Left lung (tissue), 10 donors: Measurements from ENCODE around the gene RASSF8. TPM values are rescaled to one million over a fixed set of nuclear protein-coding genes. Genes with fewer than 3 reads are reported as not detected.

ENCODE experiments used
- ATAC-seq: fragments of 200-7000 bp; cut with Tn5 transposase; one replicate; pipeline ENCODE4 v1.9.1; 2020; ENCODE audit warnings: moderate library complexity
- DNase-seq, 4 donors: peaks; one replicate each; pipeline ENCODE4 v3.0.0-alpha.2; 2013 to 2020
- H3K27ac ChIP-seq, 2 donors: fragments of 200-600 bp; sonication (generic) in 1 of 2; one replicate each; pipeline versions ENCODE4 v1.5.0 to v1.8.0; 2020 to 2021
- H3K27me3 ChIP-seq, 2 donors: fragments of 200-600 bp; sonication (generic) in 1 of 2; one replicate each; pipeline versions ENCODE4 v1.5.0 to v1.8.0; 2020 to 2021
- H3K36me3 ChIP-seq, 2 donors: fragments of 200-600 bp; sonication (generic) in 1 of 2; one replicate each; pipeline versions ENCODE4 v1.5.0 to v1.8.0; 2020 to 2021
- H3K4me1 ChIP-seq, 2 donors: fragments of 200-600 bp; one replicate each; pipeline ENCODE4 v1.8.0; 2021
- H3K4me3 ChIP-seq, 2 donors: fragments of 200-600 bp; sonication (generic) in 1 of 2; one replicate each; pipeline versions ENCODE4 v1.5.0 to v1.8.0; 2020 to 2021; ENCODE audit warnings: mild to moderate bottlenecking in 1 of 2
- H3K9me3 ChIP-seq, 2 donors: fragments of 200-600 bp; sonication (generic) in 1 of 2; one replicate each; pipeline versions ENCODE4 v1.5.0 to v1.8.0; 2020 to 2021
- CTCF ChIP-seq, 2 donors: fragments of 200-600 bp; sonication (generic) in 1 of 2; IDR thresholded peaks; one replicate each; pipeline versions ENCODE4 v1.5.0 to v1.8.0; 2021; ENCODE audit warnings: antibody characterized with exemption in 2 of 2
- intact Hi-C, 2 donors: fragments of 100-400 bp; cut with DNase I; formaldehyde crosslinking; loops; one replicate each; pipeline versions ENCODE4 v1.11.2 to v1.14.2; 2022
- polyA plus RNA-seq, 6 donors: library from polyadenylated mRNA; unstranded; fragments of 120-200 nt; gene quantifications; one replicate each; pipeline ENCODE4 v1.2.1, GENCODE V29; 2013; ENCODE audit not compliant: insufficient read length in 6 of 6
- total RNA-seq, 2 donors: library from RNA; stranded (reverse); fragmentation: NEBNext Ultra II Directional; extraction: Animal tissue kit (Norgen Biotek cat#: 25700); gene quantifications; one replicate each; pipeline ENCODE4 v1.2.1, GENCODE V29; 2021
- donor health status: DM: no; HTN: yes; CAD: no.
- donor health status: DM: no; HTN: no; CAD: no.

Gene RASSF8
- total and polyA plus RNA-seq, 8 donors, result 32.5 to 45.3 (median 37.1) TPM

DNA sequence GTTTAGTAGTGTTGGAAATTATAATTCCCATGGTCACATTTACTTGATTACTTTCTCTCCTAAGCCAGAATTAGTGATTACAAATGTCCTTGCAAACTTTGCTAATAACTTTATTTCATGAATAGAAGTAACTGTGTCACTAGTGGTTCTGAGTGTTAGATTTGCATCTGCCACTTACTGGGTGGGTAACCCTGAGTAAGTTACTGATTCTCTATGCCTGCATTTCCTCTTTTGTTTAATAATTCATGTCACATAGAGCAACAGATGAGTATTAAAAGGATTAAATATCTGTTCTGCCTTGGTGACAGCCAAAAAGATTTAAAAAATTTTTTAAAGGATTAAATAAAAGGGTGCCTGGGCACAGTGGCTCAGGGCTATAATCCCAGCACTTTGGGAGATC lies 87.7 kb downstream of the RASSF8 start:
- intact Hi-C loops, result no loop called here
- no peak for DNase-seq
- no peaks in the 10 kb centered on the region for H3K27me3 ChIP-seq

DNA sequence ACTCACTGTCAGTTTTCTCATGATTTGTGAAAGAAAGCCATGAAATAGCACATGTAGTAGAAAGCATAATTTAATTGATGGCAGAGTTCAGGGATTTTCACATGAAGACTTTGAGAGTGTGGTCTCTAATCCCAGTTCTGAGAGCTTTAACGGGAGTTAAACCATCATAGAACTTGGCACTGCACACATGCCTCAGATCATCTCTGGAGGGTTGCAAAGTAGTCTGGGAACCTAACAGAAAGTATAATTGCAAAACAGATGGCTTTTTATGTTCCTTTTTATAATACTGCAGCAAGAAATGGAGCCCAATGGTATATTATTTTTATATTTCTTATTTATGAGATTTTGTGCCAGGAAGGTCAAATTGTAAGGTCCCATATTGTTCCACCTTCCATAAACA lies 88.4 kb downstream of the RASSF8 start:
- ATAC-seq (no peak), DNase-seq (no peak)
- no peaks in the 10 kb centered on the region for H3K36me3 ChIP-seq
- no peaks in the 10 kb centered on the region for H3K27me3 ChIP-seq
- no peak overlapping the region for H3K27ac ChIP-seq
- H3K4me3 ChIP-seq, result no peak overlapping the region
- intact Hi-C loops, result no loop called here
- H3K9me3 ChIP-seq, result no peaks in the 10 kb centered on the region
- TF ChIP-seq CTCF (IDR thresholded peaks at IDR 0.05), result no peak
- no peaks in the 10 kb centered on the region for H3K4me1 ChIP-seq

More for the DNA sequence above, 87.7 kb downstream of the RASSF8 start:
- no peak overlapping the region for H3K4me3 ChIP-seq
- no peak for ATAC-seq
- H3K4me1 ChIP-seq, result no peaks in the 10 kb centered on the region
- no peak for TF ChIP-seq CTCF (IDR thresholded peaks at IDR 0.05)
- no peaks in the 10 kb centered on the region for H3K9me3 ChIP-seq
- no peaks in the 10 kb centered on the region for H3K36me3 ChIP-seq
- H3K27ac ChIP-seq, result no peak overlapping the region

DNA sequence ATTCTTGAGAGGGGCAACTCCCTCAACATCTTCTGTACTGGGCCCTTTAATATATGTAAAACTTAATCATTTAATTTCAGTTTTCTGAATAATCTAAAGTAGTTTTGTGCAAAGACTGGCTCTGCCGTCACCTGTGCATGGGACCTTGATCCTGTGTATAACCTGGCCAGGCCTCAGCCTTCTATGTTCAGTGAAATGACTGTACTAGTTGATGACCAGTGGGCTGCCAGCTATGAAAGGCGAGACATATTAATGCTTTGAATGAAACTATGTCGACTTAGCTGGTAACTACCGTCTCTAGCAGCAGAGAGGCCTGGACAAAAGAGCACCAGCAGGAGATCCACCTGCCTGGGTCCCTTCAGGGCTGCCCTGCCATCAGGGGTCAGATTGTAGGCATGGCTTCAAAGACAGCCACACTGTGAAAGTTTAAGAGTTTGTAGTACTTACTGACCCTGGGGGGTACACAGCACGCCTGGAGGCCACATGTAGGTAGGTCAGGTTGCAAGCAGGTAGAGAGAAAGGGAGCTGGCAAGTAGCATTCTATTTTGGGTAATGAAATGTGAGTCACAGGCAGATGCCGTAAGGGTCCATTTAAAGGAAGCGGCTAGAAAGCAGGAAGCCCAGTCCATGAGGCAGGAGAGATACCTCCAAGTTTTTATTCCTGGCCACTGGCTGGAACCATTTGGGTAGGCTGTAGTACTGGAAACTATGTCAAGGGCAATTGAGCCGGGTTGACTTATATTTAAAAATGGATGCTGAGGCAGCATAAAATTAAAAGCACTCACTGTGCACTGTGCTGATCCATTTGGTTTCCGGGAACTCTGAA lies 89.1 kb downstream of the RASSF8 start:
- no peak for DNase-seq
- TF ChIP-seq CTCF (IDR thresholded peaks at IDR 0.05), result no peak
- Histone ChIP-seq H3K4me3 (no peak overlapping the region), H3K27ac (no peak overlapping the region), H3K4me1 (no peaks in the 10 kb centered on the region), H3K36me3 (no peaks in the 10 kb centered on the region), H3K27me3 (no peaks in the 10 kb centered on the region), H3K9me3 (no peaks in the 10 kb centered on the region)
- intact Hi-C loops, result no loop called here
- ATAC-seq, result no peak

- DNase-seq (no peak), ATAC-seq (no peak)
- Histone ChIP-seq H3K4me3 (no peak overlapping the region), H3K36me3 (no peaks in the 10 kb centered on the region), H3K4me1 (no peaks in the 10 kb centered on the region), H3K27ac (no peak overlapping the region), H3K9me3 (no peaks in the 10 kb centered on the region), H3K27me3 (no peaks in the 10 kb centered on the region)
- TF ChIP-seq CTCF (IDR thresholded peaks at IDR 0.05), result no peak
- intact Hi-C loops, result no loop called here
Observed at GRCh38 chr12:26052652-26053051, 94.2 kb downstream of the RASSF8 start.

DNA sequence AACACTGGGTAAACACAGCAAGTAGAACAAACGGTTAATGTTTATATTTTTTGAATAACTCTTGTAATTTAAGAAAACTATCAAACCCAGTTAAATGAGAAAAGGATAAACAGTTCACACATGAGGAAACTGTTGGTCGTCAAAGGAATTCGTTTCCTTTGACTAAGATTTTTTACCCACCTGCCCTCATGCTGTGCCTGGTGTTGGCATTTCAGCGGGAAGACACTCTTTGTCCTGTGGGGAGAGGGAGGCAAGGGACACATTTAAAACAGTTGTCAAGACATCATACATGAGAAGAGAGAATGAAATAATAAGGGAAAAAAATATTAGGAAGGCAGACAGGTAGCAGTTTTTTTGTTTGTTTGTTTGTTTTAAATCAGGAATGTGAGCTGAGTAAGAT lies 95.9 kb downstream of the RASSF8 start:
- H3K27me3 ChIP-seq, result no peaks in the 10 kb centered on the region
- H3K36me3 ChIP-seq, result peaks cover 0 to 3% of the 10 kb centered on the region in 2 donors
- DNase-seq (no peak), ATAC-seq (no peak)
- H3K4me1 ChIP-seq, result no peaks in the 10 kb centered on the region
- intact Hi-C loops, result no loop called here
- H3K4me3 ChIP-seq, result no peak overlapping the region
- no peak overlapping the region for H3K27ac ChIP-seq
- no peak for TF ChIP-seq CTCF (IDR thresholded peaks at IDR 0.05)
- no peaks in the 10 kb centered on the region for H3K9me3 ChIP-seq
